ENCODE data around the gene BLOC1S1.

- TF ChIP-seq, protein P1, sequence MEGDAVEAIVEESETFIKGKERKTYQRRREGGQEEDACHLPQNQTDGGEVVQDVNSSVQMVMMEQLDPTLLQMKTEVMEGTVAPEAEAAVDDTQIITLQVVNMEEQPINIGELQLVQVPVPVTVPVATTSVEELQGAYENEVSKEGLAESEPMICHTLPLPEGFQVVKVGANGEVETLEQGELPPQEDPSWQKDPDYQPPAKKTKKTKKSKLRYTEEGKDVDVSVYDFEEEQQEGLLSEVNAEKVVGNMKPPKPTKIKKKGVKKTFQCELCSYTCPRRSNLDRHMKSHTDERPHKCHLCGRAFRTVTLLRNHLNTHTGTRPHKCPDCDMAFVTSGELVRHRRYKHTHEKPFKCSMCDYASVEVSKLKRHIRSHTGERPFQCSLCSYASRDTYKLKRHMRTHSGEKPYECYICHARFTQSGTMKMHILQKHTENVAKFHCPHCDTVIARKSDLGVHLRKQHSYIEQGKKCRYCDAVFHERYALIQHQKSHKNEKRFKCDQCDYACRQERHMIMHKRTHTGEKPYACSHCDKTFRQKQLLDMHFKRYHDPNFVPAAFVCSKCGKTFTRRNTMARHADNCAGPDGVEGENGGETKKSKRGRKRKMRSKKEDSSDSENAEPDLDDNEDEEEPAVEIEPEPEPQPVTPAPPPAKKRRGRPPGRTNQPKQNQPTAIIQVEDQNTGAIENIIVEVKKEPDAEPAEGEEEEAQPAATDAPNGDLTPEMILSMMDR (IDR thresholded peaks at IDR 0.05) = no peak
- TF ChIP-seq POLR2A (IDR thresholded peaks at IDR 0.05) = no peak
Measured at GRCh38 chr12:55688716-55689655, 26.9 kb upstream of the BLOC1S1 start.

Measured in upper lobe of left lung (tissue), 4 donors.